Activated T-cell treated with anti-CD3 and anti-CD28 coated beads, Interleukin-2, amount 50 U/mL, for 24 hours (primary cell): Measurements from ENCODE around the gene ADAM11.

ENCODE experiments used
- DNase-seq: peaks from one replicate; pipeline ENCODE4 v3.0.0-alpha.2; 2020
- H3K27ac Mint-ChIP-seq: 2 replicates; pipeline ENCODE4 v1.8.0; 2020; ENCODE audit warnings: mild to moderate bottlenecking, mixed read lengths
- H3K27me3 Mint-ChIP-seq: 2 replicates; pipeline ENCODE4 v1.8.0; 2020; ENCODE audit warnings: mixed read lengths
- H3K36me3 Mint-ChIP-seq: 2 replicates; pipeline ENCODE4 v1.8.0; 2020; ENCODE audit warnings: low read depth, mixed read lengths
- H3K4me1 Mint-ChIP-seq: 2 replicates; pipeline ENCODE4 v1.8.0; 2020; ENCODE audit warnings: low read depth, mixed read lengths
- H3K4me3 Mint-ChIP-seq: 2 replicates; pipeline ENCODE4 v1.8.0; 2020; ENCODE audit warnings: mild to moderate bottlenecking, moderate library complexity, mixed read lengths
- H3K9me3 Mint-ChIP-seq: 2 replicates; pipeline ENCODE4 v1.8.0; 2020; ENCODE audit warnings: mixed read lengths

The ADAM11 gene

DNA sequence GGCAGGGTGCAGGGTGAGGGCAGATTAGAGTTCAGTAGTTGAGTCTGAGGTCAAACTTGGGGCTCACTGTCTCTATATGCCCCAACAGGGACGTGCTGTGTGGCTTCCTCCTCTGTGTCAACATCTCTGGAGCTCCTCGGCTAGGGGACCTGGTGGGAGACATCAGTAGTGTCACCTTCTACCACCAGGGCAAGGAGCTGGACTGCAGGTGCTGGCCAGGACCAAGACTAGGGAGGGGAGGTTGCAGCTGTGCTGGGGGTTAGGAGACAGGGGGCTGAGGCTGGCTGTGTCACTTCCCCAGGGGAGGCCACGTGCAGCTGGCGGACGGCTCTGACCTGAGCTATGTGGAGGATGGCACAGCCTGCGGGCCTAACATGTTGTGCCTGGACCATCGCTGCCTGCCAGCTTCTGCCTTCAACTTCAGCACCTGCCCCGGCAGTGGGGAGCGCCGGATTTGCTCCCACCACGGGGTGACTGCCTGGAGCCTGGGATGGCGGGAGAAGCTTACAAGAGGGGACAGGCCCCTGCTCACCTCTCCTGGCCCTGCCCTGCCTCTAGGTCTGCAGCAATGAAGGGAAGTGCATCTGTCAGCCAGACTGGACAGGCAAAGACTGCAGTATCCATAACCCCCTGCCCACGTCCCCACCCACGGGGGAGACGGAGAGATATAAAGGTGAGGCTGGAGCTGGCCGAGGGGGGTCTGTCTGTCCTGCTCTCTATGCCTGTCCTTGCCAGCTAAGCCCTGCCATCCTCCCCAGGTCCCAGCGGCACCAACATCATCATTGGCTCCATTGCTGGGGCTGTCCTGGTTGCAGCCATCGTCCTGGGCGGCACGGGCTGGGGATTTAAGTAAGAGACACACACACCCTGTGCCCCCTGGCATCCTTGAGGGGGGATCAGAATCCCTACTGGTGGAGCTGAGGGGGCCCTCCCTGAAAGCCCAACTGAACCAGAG lies 18.9 kb downstream of the ADAM11 start:
- peaks cover 18% of the 10 kb centered on the region for H3K4me1 Mint-ChIP-seq
- peaks cover 11% of the 10 kb centered on the region for H3K27me3 Mint-ChIP-seq
- no peak for DNase-seq
- no peak overlapping the region for H3K27ac Mint-ChIP-seq
- H3K36me3 Mint-ChIP-seq, result no peaks in the 10 kb centered on the region
- no peak overlapping the region for H3K4me3 Mint-ChIP-seq
- no peaks in the 10 kb centered on the region for H3K9me3 Mint-ChIP-seq

GRCh38 chr17:44778656-44779210 lies 19.9 kb downstream of the ADAM11 start:
- H3K9me3 Mint-ChIP-seq, result no peaks in the 10 kb centered on the region
- peak overlapping the region; percentile 41 for H3K4me3 Mint-ChIP-seq
- peaks cover 18% of the 10 kb centered on the region for H3K4me1 Mint-ChIP-seq
- H3K36me3 Mint-ChIP-seq, result no peaks in the 10 kb centered on the region
- peaks cover 11% of the 10 kb centered on the region for H3K27me3 Mint-ChIP-seq
- no peak for DNase-seq
- no peak overlapping the region for H3K27ac Mint-ChIP-seq

DNA sequence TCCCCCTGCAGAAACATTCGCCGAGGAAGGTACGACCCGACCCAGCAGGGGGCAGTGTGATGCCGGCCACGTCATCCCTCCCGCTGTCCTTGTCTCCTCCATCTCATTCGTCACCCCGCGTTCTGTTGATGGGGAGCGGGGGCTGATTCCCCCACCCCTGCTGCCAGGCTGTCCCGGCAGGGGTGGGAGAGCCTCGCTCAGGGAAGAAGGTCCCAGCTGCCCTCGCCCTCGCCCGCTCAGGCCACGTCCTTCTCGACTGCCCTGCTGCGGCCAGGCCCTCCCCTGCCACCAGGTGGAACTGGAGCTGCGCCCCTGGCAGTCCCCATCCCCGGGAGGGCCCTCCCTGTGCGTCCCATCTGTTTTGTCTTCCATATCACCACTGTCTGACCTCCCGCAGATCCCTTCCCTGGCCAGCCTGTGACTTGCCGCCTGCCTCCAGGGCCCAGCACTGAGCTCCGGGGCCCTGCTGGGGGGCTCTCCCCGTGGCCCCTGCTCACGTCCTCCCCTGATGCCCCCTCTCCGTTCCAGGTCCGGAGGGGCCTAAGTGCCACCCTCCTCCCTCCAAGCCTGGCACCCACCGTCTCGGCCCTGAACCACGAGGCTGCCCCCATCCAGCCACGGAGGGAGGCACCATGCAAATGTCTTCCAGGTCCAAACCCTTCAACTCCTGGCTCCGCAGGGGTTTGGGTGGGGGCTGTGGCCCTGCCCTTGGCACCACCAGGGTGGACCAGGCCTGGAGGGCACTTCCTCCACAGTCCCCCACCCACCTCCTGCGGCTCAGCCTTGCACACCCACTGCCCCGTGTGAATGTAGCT lies 20.6 kb downstream of the ADAM11 start:
- no peak overlapping the region for H3K27ac Mint-ChIP-seq
- H3K27me3 Mint-ChIP-seq, result peaks cover 11% of the 10 kb centered on the region
- peak overlapping the region; percentile 41 for H3K4me3 Mint-ChIP-seq
- peak; percentile 90 for DNase-seq
- H3K36me3 Mint-ChIP-seq, result no peaks in the 10 kb centered on the region
- peaks cover 18% of the 10 kb centered on the region for H3K4me1 Mint-ChIP-seq
- H3K9me3 Mint-ChIP-seq, result no peaks in the 10 kb centered on the region

DNA sequence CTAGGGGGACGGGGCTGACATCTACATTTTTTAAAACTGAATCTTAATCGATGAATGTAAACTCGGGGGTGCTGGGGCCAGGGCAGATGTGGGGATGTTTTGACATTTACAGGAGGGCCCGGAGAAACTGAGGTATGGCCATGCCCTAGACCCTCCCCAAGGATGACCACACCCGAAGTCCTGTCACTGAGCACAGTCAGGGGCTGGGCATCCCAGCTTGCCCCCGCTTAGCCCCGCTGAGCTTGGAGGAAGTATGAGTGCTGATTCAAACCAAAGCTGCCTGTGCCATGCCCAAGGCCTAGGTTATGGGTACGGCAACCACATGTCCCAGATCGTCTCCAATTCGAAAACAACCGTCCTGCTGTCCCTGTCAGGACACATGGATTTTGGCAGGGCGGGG lies 21.4 kb downstream of the ADAM11 start:
- Mint-ChIP-seq H3K9me3 (no peaks in the 10 kb centered on the region), H3K36me3 (no peaks in the 10 kb centered on the region), H3K27me3 (peaks cover 11% of the 10 kb centered on the region), H3K27ac (no peak overlapping the region), H3K4me1 (peaks cover 14% of the 10 kb centered on the region), H3K4me3 (no peak overlapping the region)
- no peak for DNase-seq

- Mint-ChIP-seq H3K27ac (no peak overlapping the region), H3K27me3 (peaks cover 11% of the 10 kb centered on the region), H3K4me1 (peaks cover 11% of the 10 kb centered on the region), H3K9me3 (no peaks in the 10 kb centered on the region), H3K36me3 (no peaks in the 10 kb centered on the region), H3K4me3 (no peak overlapping the region)
- no peak for DNase-seq
Observed at GRCh38 chr17:44780845-44781480, 22.2 kb downstream of the ADAM11 start.

DNA sequence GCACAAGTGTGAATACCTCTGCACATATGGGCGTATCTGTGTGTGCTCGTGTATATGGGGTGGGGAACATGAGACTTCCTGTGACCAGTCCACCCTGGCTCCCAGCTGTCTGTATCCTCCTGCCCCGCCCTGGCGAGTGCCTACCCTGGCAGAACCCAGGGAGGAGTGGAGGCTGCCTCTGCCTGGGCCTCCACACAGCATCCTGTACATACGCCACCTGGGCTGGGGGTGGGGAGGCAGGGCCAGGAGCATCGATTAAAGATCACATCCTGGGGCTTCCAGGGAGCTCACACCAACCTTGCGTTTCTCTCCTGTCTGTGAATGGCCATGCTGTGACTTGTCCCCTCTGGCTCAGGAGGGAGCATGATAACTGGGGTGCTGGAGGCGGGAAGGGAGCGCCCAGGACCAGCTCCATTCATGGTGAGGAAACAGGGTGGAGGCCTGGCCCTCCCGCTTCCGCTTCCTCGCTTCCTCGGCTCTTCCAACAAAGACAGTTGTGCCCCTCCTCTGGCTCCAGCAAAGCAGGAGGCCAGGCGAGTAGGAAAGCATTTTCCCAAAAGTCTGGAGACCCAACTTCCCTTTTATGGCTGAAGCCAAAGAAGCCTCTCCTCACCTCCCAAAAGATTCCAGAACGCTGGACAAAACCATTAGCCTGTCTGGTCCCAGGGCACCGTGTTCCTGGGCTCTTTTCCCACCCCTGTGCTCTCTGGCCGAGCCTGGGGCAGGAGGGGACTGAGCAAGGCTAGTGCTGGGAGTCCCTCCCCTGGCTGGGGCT lies 22.9 kb downstream of the ADAM11 start:
- H3K36me3 Mint-ChIP-seq, result no peaks in the 10 kb centered on the region

DNA sequence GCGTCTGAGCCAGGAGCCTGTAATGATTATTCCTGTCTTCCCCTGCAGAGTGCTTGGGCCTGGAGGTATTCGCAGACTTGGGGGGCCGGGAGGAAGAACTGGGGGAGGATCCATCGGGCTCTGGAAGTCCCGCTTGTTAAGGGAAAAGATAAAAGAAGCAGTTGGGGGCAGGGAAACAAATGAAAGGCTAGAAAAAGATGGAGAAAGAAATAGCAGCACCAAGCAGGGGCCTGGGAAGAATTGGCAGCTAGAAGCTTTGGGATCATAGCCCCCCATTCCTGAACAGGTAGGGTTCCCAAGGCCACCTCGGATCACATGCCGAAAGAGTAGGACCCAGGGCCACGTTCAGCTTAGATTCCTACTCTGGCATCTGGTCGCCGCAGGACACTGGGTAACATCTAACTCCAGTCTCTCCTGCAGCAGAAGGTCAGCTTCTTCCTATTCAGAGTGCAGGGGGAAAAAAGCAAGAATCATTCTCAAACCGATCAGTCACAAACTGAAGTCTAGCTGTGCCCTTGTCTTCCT lies 23.6 kb downstream of the ADAM11 start:
- no peaks in the 10 kb centered on the region for H3K9me3 Mint-ChIP-seq
- H3K27ac Mint-ChIP-seq, result no peak overlapping the region
- H3K27me3 Mint-ChIP-seq, result peaks cover 8% of the 10 kb centered on the region
- DNase-seq, result no peak
- H3K4me3 Mint-ChIP-seq, result no peak overlapping the region
- H3K4me1 Mint-ChIP-seq, result peaks cover 6% of the 10 kb centered on the region
- H3K36me3 Mint-ChIP-seq, result no peaks in the 10 kb centered on the region

More for the DNA sequence above, 22.9 kb downstream of the ADAM11 start:
- Mint-ChIP-seq H3K27me3 (peaks cover 11% of the 10 kb centered on the region), H3K27ac (no peak overlapping the region), H3K4me1 (peaks cover 6% of the 10 kb centered on the region), H3K4me3 (no peak overlapping the region), H3K9me3 (no peaks in the 10 kb centered on the region)
- DNase-seq, result no peak

DNA sequence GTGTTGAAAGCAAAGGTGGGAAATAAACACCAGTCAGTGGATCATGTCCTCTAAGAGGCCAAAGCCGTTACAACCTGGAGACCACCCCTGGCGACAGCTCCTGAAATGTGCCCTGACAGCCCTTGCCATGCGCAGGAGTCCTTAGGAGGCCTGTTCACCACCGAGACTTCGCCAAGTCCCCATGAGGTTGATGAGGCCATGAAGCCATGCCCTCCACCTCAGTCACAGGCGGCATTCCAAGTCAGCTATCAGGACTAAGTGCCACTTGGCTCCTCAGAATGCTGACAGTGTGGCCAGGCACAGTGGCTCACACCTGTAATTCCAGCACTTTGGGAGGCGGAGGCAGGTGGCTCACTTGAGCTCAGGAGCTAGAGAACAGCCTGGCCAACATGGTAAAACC lies 27.1 kb downstream of the ADAM11 start:
- DNase-seq, result no peak
- H3K4me1 Mint-ChIP-seq, result no peaks in the 10 kb centered on the region
- H3K27me3 Mint-ChIP-seq, result no peaks in the 10 kb centered on the region
- H3K9me3 Mint-ChIP-seq, result no peaks in the 10 kb centered on the region
- H3K36me3 Mint-ChIP-seq, result no peaks in the 10 kb centered on the region
- no peak overlapping the region for H3K27ac Mint-ChIP-seq
- no peak overlapping the region for H3K4me3 Mint-ChIP-seq

- no peak overlapping the region for H3K4me3 Mint-ChIP-seq
- H3K9me3 Mint-ChIP-seq, result no peaks in the 10 kb centered on the region
- no peaks in the 10 kb centered on the region for H3K4me1 Mint-ChIP-seq
- H3K27ac Mint-ChIP-seq, result no peak overlapping the region
- H3K27me3 Mint-ChIP-seq, result no peaks in the 10 kb centered on the region
- DNase-seq, result no peak
- H3K36me3 Mint-ChIP-seq, result no peaks in the 10 kb centered on the region
Observed at GRCh38 chr17:44786551-44787081, 27.8 kb downstream of the ADAM11 start.

GRCh38 chr17:44787271-44787940 lies 28.6 kb downstream of the ADAM11 start:
- Mint-ChIP-seq H3K4me3 (no peak overlapping the region), H3K9me3 (no peaks in the 10 kb centered on the region), H3K36me3 (no peaks in the 10 kb centered on the region), H3K4me1 (no peaks in the 10 kb centered on the region), H3K27me3 (no peaks in the 10 kb centered on the region), H3K27ac (no peak overlapping the region)
- no peak for DNase-seq

- Mint-ChIP-seq H3K4me1 (no peaks in the 10 kb centered on the region), H3K27me3 (no peaks in the 10 kb centered on the region), H3K27ac (no peak overlapping the region), H3K36me3 (no peaks in the 10 kb centered on the region), H3K4me3 (no peak overlapping the region), H3K9me3 (no peaks in the 10 kb centered on the region)
- no peak for DNase-seq
Observed at GRCh38 chr17:44788139-44788538, 29.4 kb downstream of the ADAM11 start.

DNA sequence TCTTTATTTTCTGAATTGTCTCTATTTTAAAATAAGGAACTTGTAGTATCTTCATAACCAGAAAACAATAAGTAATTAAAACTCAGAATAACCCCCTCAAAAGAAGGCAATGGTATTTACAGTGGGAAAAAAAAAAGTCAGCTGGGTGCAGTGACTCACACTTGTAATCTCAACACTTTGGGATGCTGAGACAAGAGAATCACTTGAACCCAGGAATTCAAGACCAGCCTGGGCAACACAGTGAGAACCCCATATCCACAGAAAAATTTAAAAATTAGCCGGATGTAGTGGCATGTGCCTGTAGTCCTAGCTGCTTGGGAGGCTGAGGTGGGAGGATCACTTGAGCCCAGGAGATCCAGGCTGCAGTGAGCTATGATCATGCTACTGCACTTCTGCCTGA lies 33.5 kb downstream of the ADAM11 start:
- Mint-ChIP-seq H3K27me3 (no peaks in the 10 kb centered on the region), H3K4me3 (no peak overlapping the region), H3K9me3 (no peaks in the 10 kb centered on the region), H3K4me1 (peaks cover 4% of the 10 kb centered on the region), H3K36me3 (no peaks in the 10 kb centered on the region), H3K27ac (no peak overlapping the region)
- DNase-seq, result no peak
